ENCODE measurements around the gene PIH1D1.

PIH1D1 gene

GRCh38 chr19:49407079-49407478 lies 44.5 kb downstream of the PIH1D1 start:
- TF ChIP-seq, protein P1, sequence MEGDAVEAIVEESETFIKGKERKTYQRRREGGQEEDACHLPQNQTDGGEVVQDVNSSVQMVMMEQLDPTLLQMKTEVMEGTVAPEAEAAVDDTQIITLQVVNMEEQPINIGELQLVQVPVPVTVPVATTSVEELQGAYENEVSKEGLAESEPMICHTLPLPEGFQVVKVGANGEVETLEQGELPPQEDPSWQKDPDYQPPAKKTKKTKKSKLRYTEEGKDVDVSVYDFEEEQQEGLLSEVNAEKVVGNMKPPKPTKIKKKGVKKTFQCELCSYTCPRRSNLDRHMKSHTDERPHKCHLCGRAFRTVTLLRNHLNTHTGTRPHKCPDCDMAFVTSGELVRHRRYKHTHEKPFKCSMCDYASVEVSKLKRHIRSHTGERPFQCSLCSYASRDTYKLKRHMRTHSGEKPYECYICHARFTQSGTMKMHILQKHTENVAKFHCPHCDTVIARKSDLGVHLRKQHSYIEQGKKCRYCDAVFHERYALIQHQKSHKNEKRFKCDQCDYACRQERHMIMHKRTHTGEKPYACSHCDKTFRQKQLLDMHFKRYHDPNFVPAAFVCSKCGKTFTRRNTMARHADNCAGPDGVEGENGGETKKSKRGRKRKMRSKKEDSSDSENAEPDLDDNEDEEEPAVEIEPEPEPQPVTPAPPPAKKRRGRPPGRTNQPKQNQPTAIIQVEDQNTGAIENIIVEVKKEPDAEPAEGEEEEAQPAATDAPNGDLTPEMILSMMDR (IDR thresholded peaks at IDR 0.05; ENCODE audit: low read depth, low read length, poor library complexity, severe bottlenecking) = no peak
- TF ChIP-seq EZH2phosphoT487 (IDR thresholded peaks at IDR 0.05; ENCODE audit: borderline replicate concordance, low read length) = no peak
- no peaks in the 10 kb centered on the region for H3K9me2 ChIP-seq (replicated peaks; ENCODE audit: control insufficient read depth, low read length)
- peaks cover 24% of the 10 kb centered on the region for H3F3A ChIP-seq (ENCODE audit: control insufficient read depth, insufficient read depth)
- H3K4me2 ChIP-seq (ENCODE audit: low read length) = no peak overlapping the region
- H3K27ac ChIP-seq (ENCODE audit: low read depth, low read length) = no peak overlapping the region
- no peaks in the 10 kb centered on the region for H3K27me3 ChIP-seq (ENCODE audit: control insufficient read depth, low read length)
- no peaks in the 10 kb centered on the region for H3K9me3 ChIP-seq (ENCODE audit: control insufficient read depth, insufficient read depth, low read length)
- H3K79me2 ChIP-seq (ENCODE audit: control insufficient read depth, low read length) = no peaks in the 10 kb centered on the region
- no peaks in the 10 kb centered on the region for H3K36me3 ChIP-seq (ENCODE audit: control insufficient read depth, low read length)
- no peaks in the 10 kb centered on the region for H4K20me1 ChIP-seq (ENCODE audit: control insufficient read depth, insufficient read depth, low read depth, low read length)
- H3K4me3 ChIP-seq (ENCODE audit: low read length) = no peak overlapping the region
- H3K4me1 ChIP-seq (ENCODE audit: control insufficient read depth, low read length) = peaks cover 75% of the 10 kb centered on the region

GRCh38 chr19:49403404-49404187 lies 48.0 kb downstream of the PIH1D1 start:
- Histone ChIP-seq H3K27me3 (ENCODE audit: control insufficient read depth, low read length) (no peaks in the 10 kb centered on the region), H3K79me2 (ENCODE audit: control insufficient read depth, low read length) (no peaks in the 10 kb centered on the region), H3K36me3 (ENCODE audit: control insufficient read depth, low read length) (no peaks in the 10 kb centered on the region), H3K9me3 (ENCODE audit: control insufficient read depth, insufficient read depth, low read length) (no peaks in the 10 kb centered on the region), H3K4me2 (ENCODE audit: low read length) (peak overlapping the region; percentile 88), H3K4me1 (ENCODE audit: control insufficient read depth, low read length) (peaks cover 42% of the 10 kb centered on the region), H3K9me2 (replicated peaks; ENCODE audit: control insufficient read depth, low read length) (no peaks in the 10 kb centered on the region), H3F3A (ENCODE audit: control insufficient read depth, insufficient read depth) (peaks cover 10% of the 10 kb centered on the region), H3K4me3 (ENCODE audit: low read length) (peak overlapping the region; percentile 56), H3K27ac (ENCODE audit: low read depth, low read length) (peak overlapping the region; percentile 90), H4K20me1 (ENCODE audit: control insufficient read depth, insufficient read depth, low read depth, low read length) (no peaks in the 10 kb centered on the region)
- TF ChIP-seq EZH2phosphoT487 (IDR thresholded peaks at IDR 0.05; ENCODE audit: borderline replicate concordance, low read length) = no peak
- TF ChIP-seq, protein P1 (IDR thresholded peaks at IDR 0.05; ENCODE audit: low read depth, low read length, poor library complexity, severe bottlenecking) = no peak

- Histone ChIP-seq H3K4me3 (ENCODE audit: low read length) (no peak overlapping the region), H3K9me3 (ENCODE audit: control insufficient read depth, insufficient read depth, low read length) (no peaks in the 10 kb centered on the region), H3K36me3 (ENCODE audit: control insufficient read depth, low read length) (no peaks in the 10 kb centered on the region), H3K9me2 (replicated peaks; ENCODE audit: control insufficient read depth, low read length) (no peaks in the 10 kb centered on the region), H3F3A (ENCODE audit: control insufficient read depth, insufficient read depth) (peaks cover 5% of the 10 kb centered on the region), H3K4me2 (ENCODE audit: low read length) (no peak overlapping the region), H3K27ac (ENCODE audit: low read depth, low read length) (no peak overlapping the region), H3K4me1 (ENCODE audit: control insufficient read depth, low read length) (peaks cover 28% of the 10 kb centered on the region), H3K27me3 (ENCODE audit: control insufficient read depth, low read length) (no peaks in the 10 kb centered on the region), H3K79me2 (ENCODE audit: control insufficient read depth, low read length) (no peaks in the 10 kb centered on the region), H4K20me1 (ENCODE audit: control insufficient read depth, insufficient read depth, low read depth, low read length) (no peaks in the 10 kb centered on the region)
- TF ChIP-seq EZH2phosphoT487 (IDR thresholded peaks at IDR 0.05; ENCODE audit: borderline replicate concordance, low read length) = no peak
- TF ChIP-seq, protein P1 (IDR thresholded peaks at IDR 0.05; ENCODE audit: low read depth, low read length, poor library complexity, severe bottlenecking) = no peak
Observed at GRCh38 chr19:49400029-49400428, 51.6 kb downstream of the PIH1D1 start.
